ENCODE data around the gene TMEM82. TPM values are rescaled to one million over a fixed set of nuclear protein-coding genes. Genes with fewer than 3 reads are reported as not detected.

The TMEM82 gene
- polyA plus RNA-seq, 1 experiment = not detected

DNA sequence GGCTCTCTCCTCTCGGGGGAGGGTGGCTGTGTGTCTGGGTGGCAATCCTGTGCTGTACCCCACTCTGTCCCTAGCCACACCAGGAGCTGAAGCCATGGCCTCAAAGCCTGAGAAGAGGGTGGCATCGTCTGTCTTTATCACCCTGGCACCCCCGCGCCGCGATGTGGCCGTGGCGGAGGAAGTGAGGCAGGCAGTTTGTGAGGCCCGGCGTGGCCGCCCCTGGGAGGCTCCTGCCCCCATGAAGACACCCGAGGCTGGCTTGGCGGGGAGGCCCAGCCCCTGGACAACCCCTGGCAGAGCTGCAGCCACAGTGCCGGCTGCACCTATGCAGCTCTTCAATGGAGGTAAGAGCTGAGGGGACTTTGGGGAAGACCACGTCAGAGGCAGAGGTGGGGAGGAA lies 22.6 kb downstream of the TMEM82 start:
- ChIA-PET POLR2A (interaction anchor here (1.6 kb wide), 1 partner anchor 10 kb away, joined by 5 read pairs; no protein-coding TSS in a partner anchor), CTCF (interaction anchor here (0.9 kb wide), 1 partner anchor 169 kb away, joined by 4 read pairs; no protein-coding TSS in a partner anchor)
- TF ChIP-seq, protein P1, sequence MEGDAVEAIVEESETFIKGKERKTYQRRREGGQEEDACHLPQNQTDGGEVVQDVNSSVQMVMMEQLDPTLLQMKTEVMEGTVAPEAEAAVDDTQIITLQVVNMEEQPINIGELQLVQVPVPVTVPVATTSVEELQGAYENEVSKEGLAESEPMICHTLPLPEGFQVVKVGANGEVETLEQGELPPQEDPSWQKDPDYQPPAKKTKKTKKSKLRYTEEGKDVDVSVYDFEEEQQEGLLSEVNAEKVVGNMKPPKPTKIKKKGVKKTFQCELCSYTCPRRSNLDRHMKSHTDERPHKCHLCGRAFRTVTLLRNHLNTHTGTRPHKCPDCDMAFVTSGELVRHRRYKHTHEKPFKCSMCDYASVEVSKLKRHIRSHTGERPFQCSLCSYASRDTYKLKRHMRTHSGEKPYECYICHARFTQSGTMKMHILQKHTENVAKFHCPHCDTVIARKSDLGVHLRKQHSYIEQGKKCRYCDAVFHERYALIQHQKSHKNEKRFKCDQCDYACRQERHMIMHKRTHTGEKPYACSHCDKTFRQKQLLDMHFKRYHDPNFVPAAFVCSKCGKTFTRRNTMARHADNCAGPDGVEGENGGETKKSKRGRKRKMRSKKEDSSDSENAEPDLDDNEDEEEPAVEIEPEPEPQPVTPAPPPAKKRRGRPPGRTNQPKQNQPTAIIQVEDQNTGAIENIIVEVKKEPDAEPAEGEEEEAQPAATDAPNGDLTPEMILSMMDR (IDR thresholded peaks at IDR 0.05; ENCODE audit: low read depth, low read length) = no peak
- peak overlapping the region; percentile 77 for H3K27ac ChIP-seq (ENCODE audit: low read depth, low read length)
- H3K4me3 ChIP-seq (ENCODE audit: low read depth, low read length) = no peak overlapping the region
- no peaks in the 10 kb centered on the region for H3K27me3 ChIP-seq (ENCODE audit: control insufficient read depth, insufficient read depth, low read length)
- DNase-seq (ENCODE audit: low read depth, low spot score) = no peak
- H3K9me3 ChIP-seq (ENCODE audit: control insufficient read depth, insufficient read depth, low read length) = no peaks in the 10 kb centered on the region; the same call in 1 of the 2 replicates

GRCh38 chr1:15765495-15766194 lies 23.3 kb downstream of the TMEM82 start:
- DNase-seq (ENCODE audit: low read depth, low spot score) = peak; percentile 65
- Histone ChIP-seq H3K4me3 (ENCODE audit: low read depth, low read length) (no peak overlapping the region), H3K27me3 (ENCODE audit: control insufficient read depth, insufficient read depth, low read length) (no peaks in the 10 kb centered on the region), H3K9me3 (ENCODE audit: control insufficient read depth, insufficient read depth, low read length) (no peaks in the 10 kb centered on the region), H3K27ac (ENCODE audit: low read depth, low read length) (peak overlapping the region; percentile 77)
- CTCF ChIA-PET = interaction anchor here (0.6 to 1.1 kb wide), 3 partner anchors 26 to 389 kb away, joined by 3 to 5 read pairs (median 4); no protein-coding TSS in a partner anchor
- POLR2A ChIA-PET = interaction anchor here (1.6 kb wide), 1 partner anchor 9 kb away, joined by 5 read pairs; no protein-coding TSS in a partner anchor
- TF ChIP-seq, protein P1 (IDR thresholded peaks at IDR 0.05; ENCODE audit: low read depth, low read length) = no peak

- Histone ChIP-seq H3K27ac (ENCODE audit: low read depth, low read length) (no peak overlapping the region), H3K27me3 (ENCODE audit: control insufficient read depth, insufficient read depth, low read length) (no peaks in the 10 kb centered on the region), H3K9me3 (ENCODE audit: control insufficient read depth, insufficient read depth, low read length) (no peaks in the 10 kb centered on the region), H3K4me3 (ENCODE audit: low read depth, low read length) (no peak overlapping the region)
- TF ChIP-seq, protein P1 (IDR thresholded peaks at IDR 0.05; ENCODE audit: low read depth, low read length) = no peak
- CTCF ChIA-PET = interaction anchor here (0.6 kb wide), 1 partner anchor 21 kb away, joined by 3 read pairs; no protein-coding TSS in a partner anchor
- no peak for DNase-seq (ENCODE audit: low read depth, low spot score)
- POLR2A ChIA-PET = interaction anchor here (0.6 kb wide), 1 partner anchor 129 kb away, joined by 5 read pairs; no protein-coding TSS in a partner anchor
Observed at GRCh38 chr1:15767941-15768340, 25.6 kb downstream of the TMEM82 start.

- DNase-seq (ENCODE audit: low read depth, low spot score) = no peak
- POLR2A ChIA-PET = interaction anchor here (1.3 kb wide), 1 partner anchor 8 kb away, joined by 4 read pairs; no protein-coding TSS in a partner anchor
- Histone ChIP-seq H3K4me3 (ENCODE audit: low read depth, low read length) (no peak overlapping the region), H3K9me3 (ENCODE audit: control insufficient read depth, insufficient read depth, low read length) (no peaks in the 10 kb centered on the region), H3K27ac (ENCODE audit: low read depth, low read length) (no peak overlapping the region), H3K27me3 (ENCODE audit: control insufficient read depth, insufficient read depth, low read length) (no peaks in the 10 kb centered on the region)
- CTCF ChIA-PET = interaction anchor here (0.6 kb wide), 1 partner anchor 20 kb away, joined by 3 read pairs; no protein-coding TSS in a partner anchor
- TF ChIP-seq, protein P1 (IDR thresholded peaks at IDR 0.05; ENCODE audit: low read depth, low read length) = no peak
Observed at GRCh38 chr1:15768388-15768787, 26.1 kb downstream of the TMEM82 start.

All from AG04450 (cell line).